ENCODE results near the gene RNF187. TPM values are rescaled to one million over a fixed set of nuclear protein-coding genes. Genes with fewer than 3 reads are reported as not detected.

The RNF187 gene
- total and polyA plus RNA-seq, 2 of the 13 experiments (the other 11 are each of a cell fraction or from before 2014, with no cell fraction given) = 41.3 to 59.4 TPM

- TF ChIP-seq, protein P1, sequence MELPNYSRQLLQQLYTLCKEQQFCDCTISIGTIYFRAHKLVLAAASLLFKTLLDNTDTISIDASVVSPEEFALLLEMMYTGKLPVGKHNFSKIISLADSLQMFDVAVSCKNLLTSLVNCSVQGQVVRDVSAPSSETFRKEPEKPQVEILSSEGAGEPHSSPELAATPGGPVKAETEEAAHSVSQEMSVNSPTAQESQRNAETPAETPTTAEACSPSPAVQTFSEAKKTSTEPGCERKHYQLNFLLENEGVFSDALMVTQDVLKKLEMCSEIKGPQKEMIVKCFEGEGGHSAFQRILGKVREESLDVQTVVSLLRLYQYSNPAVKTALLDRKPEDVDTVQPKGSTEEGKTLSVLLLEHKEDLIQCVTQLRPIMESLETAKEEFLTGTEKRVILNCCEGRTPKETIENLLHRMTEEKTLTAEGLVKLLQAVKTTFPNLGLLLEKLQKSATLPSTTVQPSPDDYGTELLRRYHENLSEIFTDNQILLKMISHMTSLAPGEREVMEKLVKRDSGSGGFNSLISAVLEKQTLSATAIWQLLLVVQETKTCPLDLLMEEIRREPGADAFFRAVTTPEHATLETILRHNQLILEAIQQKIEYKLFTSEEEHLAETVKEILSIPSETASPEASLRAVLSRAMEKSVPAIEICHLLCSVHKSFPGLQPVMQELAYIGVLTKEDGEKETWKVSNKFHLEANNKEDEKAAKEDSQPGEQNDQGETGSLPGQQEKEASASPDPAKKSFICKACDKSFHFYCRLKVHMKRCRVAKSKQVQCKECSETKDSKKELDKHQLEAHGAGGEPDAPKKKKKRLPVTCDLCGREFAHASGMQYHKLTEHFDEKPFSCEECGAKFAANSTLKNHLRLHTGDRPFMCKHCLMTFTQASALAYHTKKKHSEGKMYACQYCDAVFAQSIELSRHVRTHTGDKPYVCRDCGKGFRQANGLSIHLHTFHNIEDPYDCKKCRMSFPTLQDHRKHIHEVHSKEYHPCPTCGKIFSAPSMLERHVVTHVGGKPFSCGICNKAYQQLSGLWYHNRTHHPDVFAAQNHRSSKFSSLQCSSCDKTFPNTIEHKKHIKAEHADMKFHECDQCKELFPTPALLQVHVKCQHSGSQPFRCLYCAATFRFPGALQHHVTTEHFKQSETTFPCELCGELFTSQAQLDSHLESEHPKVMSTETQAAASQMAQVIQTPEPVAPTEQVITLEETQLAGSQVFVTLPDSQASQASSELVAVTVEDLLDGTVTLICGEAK (IDR thresholded peaks at IDR 0.05) = no peak
- TF ChIP-seq, protein P1 (CRISPR knock-in tag; IDR thresholded peaks at IDR 0.05) = peak; percentile 64; the same call in 1 of the 2 replicates
- TF ChIP-seq HIVEP1 (CRISPR knock-in tag; IDR thresholded peaks at IDR 0.05) (peak; percentile 35; the same call in 1 of the 2 replicates), ZNF350 (CRISPR knock-in tag; IDR thresholded peaks at IDR 0.05; ENCODE audit: borderline replicate concordance, low read depth) (peak; percentile 85), ZNF570 (CRISPR knock-in tag; IDR thresholded peaks at IDR 0.05; ENCODE audit: borderline replicate concordance) (no peak), ZFP90 (CRISPR knock-in tag; IDR thresholded peaks at IDR 0.05; ENCODE audit: borderline replicate concordance) (peak; percentile 91), ZNF460 (CRISPR knock-in tag; IDR thresholded peaks at IDR 0.05; ENCODE audit: borderline replicate concordance) (no peak), SMC3 (IDR thresholded peaks at IDR 0.05; ENCODE audit: low read length) (no peak), ZNF382 (CRISPR knock-in tag; IDR thresholded peaks at IDR 0.05; ENCODE audit: borderline replicate concordance) (no peak), MTF2 (CRISPR knock-in tag; IDR thresholded peaks at IDR 0.05; ENCODE audit: borderline replicate concordance) (no peak), ZBTB33 (CRISPR knock-in tag; IDR thresholded peaks at IDR 0.05) (no peak), ZNF710 (CRISPR knock-in tag; IDR thresholded peaks at IDR 0.05; ENCODE audit: borderline replicate concordance) (peak; percentile 62), YY1 (IDR thresholded peaks at IDR 0.05; ENCODE audit: insufficient read depth, insufficient replicate concordance, low read depth, low read length) (no peak), ZC3H13 (CRISPR knock-in tag; IDR thresholded peaks at IDR 0.05) (peak; percentile 63)
- TF ChIP-seq, protein P2, sequence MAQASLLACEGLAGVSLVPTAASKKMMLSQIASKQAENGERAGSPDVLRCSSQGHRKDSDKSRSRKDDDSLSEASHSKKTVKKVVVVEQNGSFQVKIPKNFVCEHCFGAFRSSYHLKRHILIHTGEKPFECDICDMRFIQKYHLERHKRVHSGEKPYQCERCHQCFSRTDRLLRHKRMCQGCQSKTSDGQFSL (CRISPR knock-in tag; IDR thresholded peaks at IDR 0.05) = peak; percentile 26; the same call in 1 of the 2 replicates
Measured at GRCh38 chr1:228486596-228487335, 416 bp upstream of the RNF187 start (continued).
